CD4-positive, alpha-beta T cell treated with Interleukin-17A for 4 hours (primary cell): ENCODE results near the gene YPEL5.
"Not testable (repeated sequence)": the region's sequence is repeated elsewhere in the genome, so short reads cannot be mapped to it uniquely, and the experiment has no call there.

Source experiments
- DNase-seq: peaks from one replicate; pipeline ENCODE4 v3.0.0-alpha.2; 2020; ENCODE audit warnings: mixed read lengths

The YPEL5 gene

DNA sequence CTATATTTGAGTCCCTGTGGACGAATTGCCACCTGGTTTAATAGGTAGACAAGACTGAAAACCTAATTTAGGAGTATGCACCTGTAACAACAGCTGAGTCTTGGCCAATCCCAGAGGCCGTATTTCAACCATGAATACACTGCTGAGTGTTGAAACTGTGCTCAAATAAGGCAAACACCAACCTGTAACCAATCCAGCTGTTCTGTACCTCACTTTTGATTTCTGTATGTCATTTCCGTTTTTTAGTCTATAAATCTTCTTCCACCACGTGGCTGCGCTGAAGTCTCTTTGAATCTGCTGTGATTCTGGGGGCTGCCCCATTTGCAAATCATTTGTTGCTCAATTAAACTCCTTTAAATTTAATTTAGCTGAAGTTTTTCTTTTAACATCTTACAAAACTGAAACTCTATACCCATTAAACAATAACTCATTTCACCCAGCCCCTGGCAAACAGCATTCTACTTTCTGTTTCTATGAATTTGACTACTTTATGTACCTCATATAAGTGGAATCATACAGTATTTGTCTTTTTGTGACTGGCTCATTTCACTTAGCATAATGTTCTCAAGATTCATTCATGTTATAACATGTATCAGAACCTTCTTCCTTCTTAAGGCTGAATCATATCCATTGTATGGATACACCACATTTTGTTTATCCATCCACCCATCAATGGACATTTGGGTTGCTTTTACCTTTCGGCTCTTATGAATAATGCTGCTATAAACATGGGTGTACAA, 7.5 kb upstream of the YPEL5 start:
- DNase-seq: peak; percentile 23

DNA sequence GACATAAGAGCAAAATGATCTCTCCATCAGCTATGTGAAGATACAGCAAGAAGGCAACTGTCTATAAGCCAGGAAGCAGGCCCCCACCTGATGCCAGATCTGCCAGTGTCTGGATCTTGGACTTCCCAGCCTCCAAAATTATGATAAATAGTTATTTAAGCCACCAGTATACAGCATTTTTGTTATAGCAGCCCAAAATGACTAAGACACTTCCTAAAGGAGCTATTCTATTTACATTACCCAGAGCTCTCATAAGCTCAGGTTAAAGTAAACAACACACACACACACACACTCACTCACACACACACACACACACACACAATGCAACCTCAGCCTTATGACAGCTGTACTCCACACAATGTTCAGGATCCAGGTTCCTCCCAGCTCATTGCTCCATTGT, 5.7 kb upstream of the YPEL5 start:
- no peak for DNase-seq

DNA sequence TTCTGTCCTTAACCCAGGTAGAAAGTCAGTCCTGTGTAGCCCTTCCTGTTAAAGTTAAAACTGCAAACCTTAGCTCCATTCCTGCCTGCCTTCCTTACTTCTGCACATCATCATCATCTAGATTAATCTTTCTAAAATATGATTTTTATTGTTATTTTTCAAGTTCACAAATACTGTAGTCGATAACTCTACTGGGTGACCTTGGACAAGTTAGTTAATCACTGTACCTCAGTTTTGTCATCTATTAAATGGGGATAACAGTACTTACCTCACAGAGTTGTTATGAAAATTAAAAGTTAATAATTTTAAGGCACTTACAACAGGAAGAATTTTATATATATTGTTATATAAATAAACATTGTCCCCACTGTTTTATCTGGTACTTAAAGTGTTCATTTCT, 2.5 kb upstream of the YPEL5 start:
- no peak for DNase-seq

DNA sequence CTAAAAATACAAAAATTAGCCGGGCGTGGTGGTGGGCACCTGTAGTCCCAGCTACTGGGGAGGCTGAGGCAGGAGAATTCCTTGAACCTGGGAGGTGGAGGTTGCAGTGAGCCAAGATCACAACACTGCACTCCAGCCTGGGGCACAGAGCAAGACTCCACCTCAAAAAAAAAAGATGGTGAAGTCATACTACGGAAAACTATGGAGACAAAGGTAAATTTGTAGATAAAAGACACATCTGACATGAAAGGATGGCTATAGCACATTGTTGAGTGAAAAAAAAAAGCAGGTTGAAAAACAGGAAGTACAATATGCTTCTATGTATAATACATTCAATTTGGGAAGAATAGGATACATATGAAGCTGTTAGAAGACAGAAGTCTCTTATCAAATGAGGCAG, 1.9 kb upstream of the YPEL5 start:
- DNase-seq: not testable (repeated sequence)

DNA sequence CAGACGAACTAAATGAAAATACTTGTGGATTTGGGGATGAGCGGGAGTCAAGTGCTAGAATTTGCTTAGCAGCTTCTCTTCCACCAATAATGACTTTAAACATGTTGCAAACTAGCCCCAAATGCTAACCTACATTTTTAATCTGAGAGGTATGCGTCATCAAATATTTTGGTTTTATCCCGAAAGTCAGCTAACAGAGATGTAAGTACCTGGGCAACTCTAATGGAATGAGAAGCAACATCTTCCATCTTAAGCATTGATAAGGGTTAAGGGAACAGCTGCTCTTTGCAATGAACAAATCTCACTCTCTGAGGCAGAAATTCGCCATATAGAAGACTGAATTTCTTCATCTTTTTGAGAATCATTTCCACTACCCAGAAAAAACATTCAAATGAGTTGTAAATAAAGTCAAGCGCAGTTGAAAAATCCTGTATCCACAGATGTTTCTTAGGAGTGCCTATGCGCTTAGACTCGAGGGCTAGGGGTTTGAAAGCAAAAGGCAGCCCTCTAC, 926 bp upstream of the YPEL5 start:
- no peak for DNase-seq

DNA sequence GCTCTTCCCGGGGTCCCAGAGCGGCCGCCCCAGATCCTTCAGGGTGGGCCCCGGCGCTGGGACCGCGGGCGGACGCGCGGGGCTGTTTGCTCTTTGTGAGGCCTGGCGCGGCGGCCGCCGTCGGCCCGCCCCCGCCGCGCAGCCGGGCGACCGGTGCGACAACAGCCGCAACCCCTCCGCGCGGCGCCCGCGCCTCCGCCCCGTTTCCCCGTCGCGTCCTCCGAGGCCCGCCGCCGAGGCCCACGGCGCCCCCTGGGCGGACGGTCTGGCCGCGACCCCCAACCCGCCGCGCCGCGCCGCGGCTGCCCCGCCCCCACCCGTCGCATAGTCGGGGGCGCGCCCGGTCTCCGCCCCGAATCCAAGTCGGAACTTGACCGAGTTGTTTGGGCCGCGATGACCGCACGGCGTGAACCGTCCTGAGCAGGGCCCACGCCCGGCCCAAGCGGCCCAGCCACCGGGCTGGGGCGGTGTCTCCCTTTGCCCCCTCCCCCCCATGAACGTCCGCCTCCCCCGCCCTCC, 448 bp downstream of the YPEL5 start:
- DNase-seq: peak; percentile 46

DNA sequence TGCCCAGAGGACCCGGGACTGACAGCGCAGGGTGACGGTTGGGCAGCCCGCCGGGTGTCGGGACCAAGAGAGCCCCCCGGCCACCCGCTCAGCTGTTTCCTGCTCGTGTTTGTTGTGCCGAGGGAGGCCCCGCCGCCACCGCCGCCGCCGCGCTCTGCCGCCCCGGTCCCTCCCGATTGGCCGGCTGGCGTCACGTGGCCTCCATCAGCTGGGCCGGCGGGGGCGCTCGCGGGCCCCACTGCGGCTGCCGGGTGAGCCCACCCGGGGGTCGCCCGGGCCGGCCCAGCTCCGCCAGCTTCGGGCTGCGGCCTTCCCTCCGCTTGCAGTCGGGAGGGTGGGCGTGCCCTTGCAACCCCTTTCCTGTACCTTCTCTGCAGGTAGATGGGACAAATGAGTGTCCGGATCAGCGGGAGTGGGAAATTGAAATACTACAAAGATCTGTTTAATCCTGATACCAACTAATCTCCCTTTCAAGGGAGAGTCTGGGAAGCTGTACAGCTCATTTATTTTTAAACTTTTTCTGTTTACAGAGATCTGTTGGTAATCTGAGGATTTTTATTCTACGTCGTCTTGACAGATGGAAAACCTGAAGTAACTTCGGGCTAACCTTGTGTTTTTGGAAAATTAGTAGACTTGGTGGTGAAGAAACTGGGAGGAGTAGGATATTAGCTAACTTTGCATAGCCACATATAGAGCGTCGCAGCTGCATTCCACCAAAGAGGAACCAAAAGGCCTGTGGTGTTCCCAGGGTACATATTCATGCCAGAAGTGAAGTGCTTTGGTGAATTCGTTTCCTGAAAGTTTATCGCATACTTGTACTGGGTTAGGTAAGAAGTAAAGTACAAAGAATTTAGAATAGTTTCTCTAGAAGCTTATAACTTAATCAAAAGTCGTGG, 1.2 kb downstream of the YPEL5 start:
- peak; percentile 82 for DNase-seq

DNA sequence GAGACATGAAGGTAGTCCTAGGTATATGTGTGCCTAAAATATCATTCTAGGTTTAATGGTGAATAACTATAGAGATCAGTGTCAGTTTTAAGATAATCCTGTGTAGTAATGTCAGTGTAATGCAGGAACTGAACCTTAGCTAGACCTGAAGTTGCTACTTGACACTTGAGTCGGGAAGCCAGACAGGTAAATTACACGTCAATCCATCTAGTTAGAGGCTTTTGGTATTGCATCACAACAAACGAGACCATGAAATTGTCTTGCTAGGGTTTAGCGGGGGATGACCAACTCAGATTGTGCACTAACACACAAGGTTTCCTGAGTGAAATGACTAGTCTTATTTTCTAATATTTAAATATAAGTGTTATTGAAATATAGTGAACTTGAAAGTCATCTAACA, 2.0 kb downstream of the YPEL5 start:
- DNase-seq: no peak

DNA sequence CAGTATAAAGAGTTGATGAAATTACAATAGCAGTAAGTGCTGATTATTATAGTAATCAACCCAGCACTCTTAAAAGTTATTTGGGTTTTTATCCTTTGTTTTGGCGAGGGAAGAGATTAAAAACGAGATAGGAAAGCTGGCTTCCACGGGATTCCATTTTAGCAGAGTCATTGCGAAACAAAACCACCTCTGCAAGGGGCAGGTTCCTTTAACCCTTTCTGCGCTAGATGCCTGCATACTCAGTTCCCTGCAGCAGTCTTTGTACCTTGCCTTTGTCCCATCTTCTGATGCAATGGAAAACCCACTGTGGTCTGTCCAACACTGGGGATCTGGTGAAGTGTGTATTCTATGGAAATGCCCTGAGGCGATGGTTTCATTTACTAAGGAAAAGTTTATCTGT, 2.7 kb downstream of the YPEL5 start:
- no peak for DNase-seq

DNA sequence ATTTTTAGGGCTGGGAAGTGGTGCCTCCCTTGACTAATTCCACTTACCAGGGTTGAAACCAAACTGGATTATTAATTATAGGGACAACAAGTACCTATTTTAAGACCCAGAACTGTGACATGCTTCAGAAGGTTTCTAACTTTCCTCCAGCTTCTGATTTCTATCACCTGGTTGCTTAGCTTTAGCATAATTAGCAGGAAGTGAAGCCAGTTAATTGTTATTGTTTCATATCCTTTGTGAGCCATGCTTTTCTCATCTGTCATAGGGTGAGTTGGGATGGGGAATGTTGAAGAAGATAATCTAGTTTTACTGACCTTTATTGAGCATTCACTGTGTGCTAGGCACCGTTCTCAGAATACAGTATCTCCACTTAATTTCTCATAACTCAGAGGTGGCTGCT, 3.2 kb downstream of the YPEL5 start:
- no peak for DNase-seq

DNA sequence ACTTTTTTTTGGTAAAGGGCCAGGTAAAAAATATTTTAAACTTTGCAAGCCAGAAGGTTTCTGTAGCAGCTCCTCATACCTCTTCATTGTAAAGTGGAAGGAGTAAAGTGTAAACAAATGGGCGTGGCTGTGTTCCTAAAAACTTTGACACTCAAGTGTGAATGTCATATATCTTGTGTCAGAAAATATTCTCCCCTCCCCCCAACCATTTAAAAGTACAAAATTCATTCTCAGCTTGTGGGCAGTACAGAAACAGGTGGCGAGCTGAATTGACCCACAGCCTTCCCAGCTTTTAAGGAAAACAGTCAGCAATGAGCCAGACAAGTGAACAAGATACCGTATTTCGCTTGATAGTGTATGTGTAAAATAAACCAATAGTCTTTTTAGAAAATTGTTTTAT, 4.0 kb downstream of the YPEL5 start:
- no peak for DNase-seq

DNA sequence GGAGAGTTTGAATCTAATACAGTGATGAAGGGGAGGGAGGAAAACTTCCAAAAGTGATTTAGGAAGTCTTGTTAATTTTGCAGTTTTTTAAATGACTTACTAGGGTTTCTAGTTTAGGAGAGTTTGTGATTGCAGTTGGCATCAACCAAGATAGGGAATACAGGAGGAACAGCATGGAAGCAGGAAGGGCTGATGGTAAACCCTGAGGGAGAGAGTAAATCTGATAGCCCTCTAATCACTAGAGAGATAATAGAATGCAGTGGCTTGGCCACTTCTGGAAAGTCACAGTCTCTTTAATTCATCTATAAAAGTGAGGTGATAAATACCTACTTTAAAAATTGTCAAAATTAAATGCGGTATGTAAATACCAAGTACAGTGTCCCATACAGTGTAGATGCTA, 5.6 kb downstream of the YPEL5 start:
- DNase-seq: no peak

DNA sequence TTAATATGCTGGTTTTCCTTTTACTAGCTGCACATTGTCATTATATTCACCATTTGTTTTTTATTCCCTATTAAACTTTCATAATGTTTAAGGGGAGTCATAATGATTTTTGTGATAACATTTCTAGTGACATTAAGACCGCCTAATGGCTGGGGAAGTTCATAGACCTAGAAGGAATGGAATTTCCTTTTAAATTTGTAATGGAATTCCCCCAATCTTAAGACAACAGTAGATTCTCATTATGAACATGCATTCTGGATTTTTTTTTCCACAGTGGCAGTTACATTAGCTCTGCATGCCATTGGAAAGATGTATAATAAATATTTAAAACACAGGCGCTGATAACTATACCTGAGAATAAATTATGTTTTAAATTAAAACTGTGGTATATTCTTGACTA, 8.4 kb downstream of the YPEL5 start:
- DNase-seq: no peak

DNA sequence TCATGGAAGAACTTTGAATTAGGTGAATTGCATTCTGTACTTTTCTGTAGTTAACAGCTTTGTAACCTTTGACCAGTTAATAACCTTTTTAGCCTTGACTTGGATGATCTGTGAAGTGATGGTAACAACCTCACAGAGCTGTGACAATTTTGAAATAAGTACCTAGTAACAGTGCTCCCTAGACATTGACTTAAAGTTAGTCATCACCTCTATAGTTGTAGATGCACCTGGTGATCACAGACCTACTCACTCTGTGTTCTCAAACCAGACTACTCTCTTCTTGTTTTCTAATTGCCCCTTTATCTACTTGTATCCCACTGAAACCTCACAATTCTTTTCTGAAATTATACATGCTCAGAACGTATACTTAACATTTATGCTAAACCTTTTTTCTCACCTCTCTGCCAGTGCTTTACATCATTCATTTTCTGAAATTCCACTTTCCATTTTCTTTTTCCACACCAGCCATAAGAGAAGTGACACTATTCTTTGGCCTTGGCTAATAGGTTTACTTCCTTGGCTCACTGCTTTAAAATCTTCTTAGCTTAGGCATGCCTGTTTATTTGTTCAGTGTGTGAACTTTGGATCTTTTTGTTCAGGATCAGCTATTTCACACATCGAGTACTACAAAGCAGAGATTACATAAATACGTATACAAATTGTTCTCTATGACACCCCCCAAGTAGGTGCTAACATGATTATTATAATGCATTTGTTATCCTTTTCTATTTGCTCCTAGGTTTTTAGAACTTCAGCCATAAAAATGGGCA, 9.3 kb downstream of the YPEL5 start:
- DNase-seq: no peak

DNA sequence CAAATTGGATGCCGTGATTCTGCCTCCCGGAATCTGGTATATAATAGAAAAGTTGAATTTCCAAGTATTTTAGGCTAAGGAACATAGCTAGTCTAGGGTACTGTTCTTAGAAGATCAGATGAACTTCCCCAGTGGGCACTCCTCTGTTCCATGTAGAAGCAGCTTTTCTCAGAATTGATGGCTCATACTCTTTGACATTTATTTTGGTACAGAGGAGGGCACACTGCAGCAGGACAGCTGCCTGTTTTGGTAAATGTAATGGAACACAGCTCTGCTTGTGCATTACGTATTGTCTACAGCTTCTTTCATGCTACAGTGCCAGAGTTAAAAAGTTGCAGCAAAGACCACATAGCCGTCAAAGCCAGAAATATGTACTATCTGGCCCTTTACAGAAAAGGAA, 10.8 kb downstream of the YPEL5 start:
- DNase-seq: no peak

DNA sequence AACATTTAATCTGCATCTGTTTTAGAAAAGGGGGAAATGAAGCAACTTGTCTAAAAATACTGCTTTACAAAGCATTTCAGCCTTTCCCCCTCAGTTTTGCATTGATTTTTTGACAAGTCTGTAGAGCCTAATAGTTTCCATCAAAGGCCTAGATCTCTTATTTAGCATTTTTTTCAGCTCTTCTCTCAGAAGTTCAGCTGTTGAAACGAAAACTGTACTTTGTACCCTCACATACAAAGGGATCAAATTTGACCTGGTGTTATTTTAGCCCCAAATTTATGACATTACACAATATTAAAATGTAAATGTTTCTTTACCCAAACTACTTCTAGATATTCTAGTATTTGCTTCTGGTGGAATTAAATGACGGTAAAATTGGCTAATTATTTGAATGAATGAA, 13.0 kb downstream of the YPEL5 start:
- no peak for DNase-seq

DNA sequence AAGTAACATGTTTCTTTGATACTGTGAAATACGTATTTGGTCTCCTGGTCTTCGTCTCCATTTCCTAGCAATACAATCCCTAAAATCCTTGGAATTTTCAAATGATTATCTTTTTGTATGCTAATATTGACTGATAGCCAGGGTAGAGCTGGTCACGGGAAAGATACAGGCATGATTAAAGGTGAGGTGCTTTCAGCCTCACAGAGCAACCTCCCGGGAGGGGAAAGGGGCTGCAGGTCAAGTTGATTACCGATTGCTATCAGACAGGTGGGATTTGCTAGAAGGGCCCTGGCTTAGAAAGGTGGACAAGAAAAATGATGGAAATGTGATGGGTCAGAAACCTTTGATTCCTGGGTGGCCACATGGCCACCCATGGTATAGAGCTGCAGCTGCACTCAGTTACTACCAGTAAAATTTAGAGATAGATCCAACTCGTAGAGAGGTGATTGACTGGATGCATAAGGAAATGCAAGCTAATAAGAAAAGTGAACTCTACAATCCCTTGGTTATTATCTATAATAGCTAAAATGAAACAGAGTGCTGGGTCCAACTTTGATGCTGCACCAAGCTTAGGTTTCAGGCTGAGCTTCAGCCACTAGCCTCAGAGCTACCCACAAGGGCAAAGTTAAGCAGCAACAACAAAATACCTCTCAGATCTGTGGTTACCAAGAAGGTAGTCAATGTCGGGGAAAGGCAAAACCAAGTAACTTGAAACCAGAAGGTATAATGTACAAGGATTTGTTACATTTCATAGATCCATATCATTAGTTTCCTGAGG, 15.3 kb downstream of the YPEL5 start:
- no peak for DNase-seq

DNA sequence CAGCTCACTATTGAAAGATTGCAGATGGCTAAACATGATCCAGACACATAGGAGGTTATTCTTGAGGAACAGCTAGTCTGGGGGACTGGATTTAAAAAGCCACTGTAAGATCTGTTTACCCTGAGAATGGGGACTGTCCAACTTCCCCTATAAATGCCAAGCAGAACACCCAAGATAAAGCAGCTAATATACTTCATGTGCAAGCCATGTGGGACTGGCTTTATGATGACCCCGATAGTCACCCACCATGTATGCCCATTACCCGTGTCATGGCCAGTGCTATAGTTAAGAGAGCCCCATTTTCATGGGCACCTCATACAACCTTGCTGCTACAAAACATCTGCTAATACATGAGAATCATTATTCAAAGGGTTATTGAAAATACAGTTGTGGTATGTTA, 16.0 kb downstream of the YPEL5 start:
- DNase-seq: no peak

DNA sequence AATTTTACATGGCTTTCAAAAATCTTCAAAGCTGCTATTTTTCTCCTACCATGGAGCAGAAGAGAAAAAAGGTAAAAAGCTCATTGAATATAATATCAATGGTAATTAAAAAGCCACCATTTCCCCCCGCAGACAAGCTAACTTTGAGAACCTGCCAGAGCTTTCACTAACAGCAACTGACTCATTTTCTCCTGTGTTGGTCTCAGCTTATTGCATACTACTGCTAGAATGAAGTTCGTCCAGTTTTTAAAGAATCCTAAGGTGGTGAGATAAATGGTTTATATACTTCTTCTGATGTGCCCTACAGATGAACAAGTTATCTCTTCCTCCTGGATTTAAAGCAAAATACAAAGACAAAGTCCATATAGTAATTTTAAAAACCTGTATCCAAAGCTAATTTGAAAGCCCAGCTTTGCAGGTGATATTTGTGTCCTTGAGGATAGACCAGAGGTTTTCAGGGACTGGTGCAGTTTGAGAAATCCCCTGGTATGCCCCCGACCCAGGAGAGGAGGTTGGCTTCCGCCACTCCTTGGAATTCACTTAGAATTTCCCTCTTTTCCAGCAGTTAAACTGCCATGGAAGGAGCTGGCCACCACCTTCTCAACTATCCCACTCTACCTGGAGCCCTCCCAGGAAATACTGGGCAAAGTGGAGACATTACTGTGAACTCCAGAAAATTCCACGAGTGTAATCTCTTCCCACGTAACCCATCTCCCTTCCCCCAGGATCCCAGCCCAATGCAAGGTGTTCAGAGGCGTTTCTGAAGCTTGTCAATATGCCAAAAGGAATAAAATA, 17.5 kb downstream of the YPEL5 start:
- DNase-seq: no peak

DNA sequence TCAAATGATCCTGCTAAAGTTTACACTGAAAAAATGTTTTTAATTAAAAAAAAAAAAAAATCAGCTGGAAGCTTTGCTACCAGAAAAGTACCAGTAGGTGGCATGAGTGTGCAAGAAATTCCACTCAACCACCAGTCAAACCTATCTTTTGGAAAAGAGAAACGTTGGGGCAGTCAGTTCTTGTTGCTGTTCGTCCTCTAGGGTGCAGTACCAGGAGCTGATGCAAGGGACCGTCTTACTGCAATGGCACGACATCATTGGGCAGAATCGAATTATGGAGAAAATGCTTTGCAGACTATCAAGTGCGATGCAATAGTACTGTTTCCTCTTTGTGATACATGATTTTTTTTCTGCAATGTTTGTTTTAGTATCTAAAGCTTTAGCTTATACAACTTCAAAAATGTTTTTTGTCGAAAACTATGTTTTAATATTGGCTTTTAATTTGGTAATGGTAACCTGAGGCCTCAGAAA, 18.3 kb downstream of the YPEL5 start:
- peak; percentile 69 for DNase-seq

DNA sequence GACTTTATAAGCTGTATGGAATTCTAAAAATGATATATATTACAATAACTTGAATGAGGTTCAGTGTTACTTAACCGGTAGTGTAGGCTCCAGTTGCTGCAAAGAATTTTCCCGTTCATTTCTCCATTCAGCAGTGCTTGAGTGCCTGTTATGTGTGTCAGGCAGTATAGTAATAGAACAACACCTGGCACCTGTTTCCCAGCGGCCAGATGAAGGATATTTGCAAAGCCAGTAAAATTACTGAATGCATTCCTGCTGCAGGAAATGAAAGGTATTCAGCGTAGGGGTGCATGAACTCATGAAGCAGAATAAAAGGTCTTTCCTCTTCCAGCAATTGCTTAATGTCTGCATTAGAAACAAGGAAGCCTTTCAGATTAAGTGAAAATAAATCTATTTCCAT, 18.8 kb downstream of the YPEL5 start:
- DNase-seq: no peak
